Activated CD8-positive, alpha-beta T cell treated with anti-CD3 and anti-CD28 coated beads, Interleukin-2, amount 10 ng/mL, durations not matched to agents 7 days and 5 days (primary cell): ENCODE results near the gene MAP2K1. TPM values are rescaled to one million over a fixed set of nuclear protein-coding genes. Genes with fewer than 3 reads are reported as not detected.

Source experiments
- ATAC-seq: fragments of 150-1000 bp; cut with Tn5 transposase; one replicate; pipeline ENCODE4 v1.10.0; 2021; ENCODE audit warnings: moderate library complexity
- CTCF ChIA-PET: fragments of 350-600 bp; sonication (Branson Sonifier 250); formaldehyde crosslinking; loops from one replicate; lab custom pipeline; 2021; ENCODE audit warnings: antibody characterized with exemption; lab: Charles Lee
- POLR2A ChIA-PET: fragments of 350-600 bp; sonication (Branson Sonifier 250); formaldehyde crosslinking; loops from one replicate; lab custom pipeline; 2021; ENCODE audit warnings: antibody characterized with exemption; lab: Charles Lee
- DNase-seq: peaks from one replicate; pipeline ENCODE4 v3.0.0-alpha.2; 2020
- H3K27ac Mint-ChIP-seq: one replicate; pipeline ENCODE4 v1.8.0; 2021; ENCODE audit warnings: mild to moderate bottlenecking, mixed read lengths
- H3K27me3 Mint-ChIP-seq: one replicate; pipeline ENCODE4 v1.8.0; 2021; ENCODE audit warnings: low read depth, mixed read lengths
- H3K36me3 Mint-ChIP-seq: one replicate; pipeline ENCODE4 v1.8.0; 2021; ENCODE audit warnings: low read depth, mixed read lengths
- H3K4me1 Mint-ChIP-seq: one replicate; pipeline ENCODE4 v1.8.0; 2021; ENCODE audit warnings: low read depth, mixed read lengths
- H3K4me3 Mint-ChIP-seq: one replicate; pipeline ENCODE4 v1.8.0; 2021; ENCODE audit warnings: mild to moderate bottlenecking, mixed read lengths
- H3K9me3 Mint-ChIP-seq: one replicate; pipeline ENCODE4 v1.8.0; 2022; ENCODE audit warnings: mixed read lengths; ENCODE audit not compliant: insufficient read depth
- total RNA-seq, 2 experiments: library from RNA; stranded (reverse); gene quantifications; one replicate each; pipeline ENCODE4 v1.2.3, GENCODE V29; 2021

Gene MAP2K1
- total RNA-seq, 2 experiments from 2014 or later = 108 to 118 TPM

DNA sequence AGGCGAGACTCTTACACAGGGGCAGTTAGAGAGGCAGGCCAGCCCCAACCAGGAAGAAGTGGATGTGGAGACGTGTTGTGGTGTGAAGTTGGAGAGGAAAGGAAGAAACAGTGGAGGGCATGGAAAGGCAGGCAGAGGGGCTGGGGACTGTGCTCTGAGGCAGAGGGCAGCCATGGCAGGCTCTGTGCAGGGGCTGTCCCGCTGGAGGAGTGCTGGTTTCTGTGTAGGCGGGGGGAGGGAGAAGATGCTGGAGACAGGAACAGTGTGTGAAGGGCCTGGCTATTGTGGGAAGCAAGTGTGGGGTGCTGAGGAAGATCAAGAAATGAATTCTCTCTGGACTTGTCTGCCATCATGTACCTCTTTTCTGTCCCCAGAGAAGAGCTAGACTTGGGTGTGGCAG lies 89.8 kb downstream of the MAP2K1 start:
- ChIA-PET CTCF (interaction anchor here (3.1 kb wide), 1 partner anchor 22 kb away, joined by 24 read pairs; the partner anchor contains the start of gene SNAPC5), POLR2A (interaction anchor here (0.6 kb wide), 1 partner anchor 15 kb away, joined by 3 read pairs; no protein-coding TSS in a partner anchor)
- peaks cover 32% of the 10 kb centered on the region for H3K36me3 Mint-ChIP-seq
- peaks cover 26% of the 10 kb centered on the region for H3K4me1 Mint-ChIP-seq
- H3K4me3 Mint-ChIP-seq = no peak overlapping the region
- no peaks in the 10 kb centered on the region for H3K27me3 Mint-ChIP-seq
- DNase-seq (no peak), ATAC-seq (no peak)
- peak overlapping the region; percentile 56 for H3K27ac Mint-ChIP-seq
- no peaks in the 10 kb centered on the region for H3K9me3 Mint-ChIP-seq

DNA sequence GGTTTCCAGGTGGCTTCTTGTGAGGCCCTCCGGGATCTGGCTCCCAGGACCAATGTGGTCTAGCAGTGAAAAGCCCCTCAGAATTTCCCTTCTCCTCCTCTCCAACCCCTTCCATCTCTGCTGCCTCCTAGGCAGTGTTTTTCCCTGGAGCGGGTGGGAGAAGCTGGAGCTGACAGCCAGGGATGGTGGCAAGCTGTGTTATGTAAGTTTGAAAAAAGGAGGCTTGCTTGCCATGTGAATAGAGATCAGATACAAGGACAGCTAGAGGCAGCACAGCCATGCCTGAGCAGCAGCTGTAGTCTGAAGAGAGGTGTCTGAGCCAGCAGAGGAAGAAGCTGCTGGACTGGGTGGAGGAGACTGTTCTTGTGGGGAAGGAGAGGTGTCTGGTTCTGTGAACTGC lies 90.3 kb downstream of the MAP2K1 start:
- no peaks in the 10 kb centered on the region for H3K9me3 Mint-ChIP-seq
- H3K27ac Mint-ChIP-seq = no peak overlapping the region
- H3K4me1 Mint-ChIP-seq = peaks cover 21% of the 10 kb centered on the region
- no peak for ATAC-seq
- no peaks in the 10 kb centered on the region for H3K27me3 Mint-ChIP-seq
- no peak for DNase-seq
- no peak overlapping the region for H3K4me3 Mint-ChIP-seq
- ChIA-PET POLR2A (no interaction called here), CTCF (no interaction called here)
- peaks cover 36% of the 10 kb centered on the region for H3K36me3 Mint-ChIP-seq

DNA sequence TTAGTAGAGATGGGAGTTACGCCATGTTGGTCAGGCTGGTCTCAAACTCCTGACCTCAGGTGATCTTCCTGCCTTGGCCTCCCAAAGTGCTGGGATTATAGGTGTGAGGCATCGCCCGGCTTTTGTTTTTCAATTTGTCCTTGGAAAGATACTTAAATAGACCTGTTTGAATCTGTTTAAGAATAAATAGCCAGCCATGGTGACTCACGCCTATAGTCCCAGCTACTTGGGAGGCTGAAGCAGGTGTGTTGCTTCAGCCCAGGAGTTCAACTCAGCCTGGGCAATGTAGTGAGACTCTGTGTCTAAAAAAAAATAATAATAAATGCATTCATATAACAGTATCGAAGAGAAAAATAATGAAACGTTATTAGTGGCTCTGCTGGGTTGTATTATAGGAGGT lies 93.6 kb downstream of the MAP2K1 start:
- H3K27me3 Mint-ChIP-seq = no peaks in the 10 kb centered on the region
- ATAC-seq = no peak
- no peaks in the 10 kb centered on the region for H3K9me3 Mint-ChIP-seq
- no peak overlapping the region for H3K27ac Mint-ChIP-seq
- peaks cover 40% of the 10 kb centered on the region for H3K36me3 Mint-ChIP-seq
- DNase-seq = no peak
- no peak overlapping the region for H3K4me3 Mint-ChIP-seq
- H3K4me1 Mint-ChIP-seq = peaks cover 11% of the 10 kb centered on the region
- CTCF ChIA-PET = no interaction called here
- POLR2A ChIA-PET = no interaction called here

DNA sequence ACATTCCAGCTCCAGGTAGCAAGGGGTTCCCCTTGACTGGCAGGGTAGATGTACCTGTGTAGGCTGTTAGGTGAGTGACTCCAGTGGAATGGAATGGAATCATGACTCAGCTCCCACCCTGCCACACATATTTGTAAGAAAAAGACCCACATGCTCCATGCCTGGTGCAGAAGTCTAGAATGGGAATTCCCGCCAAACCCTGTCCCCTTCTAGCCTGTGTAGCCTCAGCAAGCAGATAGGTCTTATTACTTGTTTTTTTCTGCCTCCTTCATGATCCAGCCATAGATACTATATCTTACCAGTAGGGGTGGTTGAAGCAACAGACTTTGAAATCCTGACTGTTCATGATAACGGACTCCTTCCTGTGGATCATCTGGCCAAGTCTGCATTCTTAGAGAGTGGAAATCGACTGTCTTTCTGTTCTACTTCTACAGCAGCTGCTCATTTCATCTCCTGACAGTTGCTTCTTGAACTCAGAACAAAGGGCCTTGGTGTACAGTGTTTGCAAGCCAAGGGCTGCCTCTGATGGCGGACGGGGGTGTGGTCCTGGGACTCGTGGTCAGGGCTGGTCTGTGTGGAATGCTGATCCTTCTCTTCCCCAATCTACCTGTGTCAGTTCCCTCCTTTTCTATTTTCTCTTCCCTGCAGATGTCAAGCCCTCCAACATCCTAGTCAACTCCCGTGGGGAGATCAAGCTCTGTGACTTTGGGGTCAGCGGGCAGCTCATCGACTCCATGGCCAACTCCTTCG lies 94.6 kb downstream of the MAP2K1 start:
- CTCF ChIA-PET = interaction anchor here (1.3 kb wide), 1 partner anchor 12 kb away, joined by 3 read pairs; no protein-coding TSS in a partner anchor

DNA sequence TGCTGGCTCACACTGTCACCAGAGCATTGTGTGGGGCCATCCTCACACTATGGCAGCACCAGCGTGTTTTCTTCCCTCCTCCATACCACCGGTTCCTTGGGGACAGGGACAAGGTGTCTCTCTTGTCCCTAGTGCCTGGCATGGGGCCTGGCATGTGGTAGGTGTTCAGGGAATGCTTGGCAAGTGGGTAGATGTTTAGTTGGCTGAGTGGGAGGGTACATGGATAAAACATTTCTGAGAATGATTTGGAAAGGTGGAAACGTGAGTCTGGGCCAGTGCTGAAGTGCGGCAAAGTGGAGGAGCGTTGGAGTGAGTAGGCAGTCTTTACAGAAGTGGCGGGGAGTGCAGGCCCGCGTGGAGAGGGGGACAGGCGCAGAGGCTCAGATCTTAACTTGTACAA lies 95.8 kb downstream of the MAP2K1 start:
- CTCF ChIA-PET = interaction anchor here (1.3 kb wide), 1 partner anchor 11 kb away, joined by 3 read pairs; no protein-coding TSS in a partner anchor
- H3K4me3 Mint-ChIP-seq = no peak overlapping the region
- no peaks in the 10 kb centered on the region for H3K9me3 Mint-ChIP-seq
- no peak for ATAC-seq
- H3K27ac Mint-ChIP-seq = no peak overlapping the region
- H3K36me3 Mint-ChIP-seq = peaks cover 46% of the 10 kb centered on the region
- no peak for DNase-seq
- no peaks in the 10 kb centered on the region for H3K27me3 Mint-ChIP-seq
- H3K4me1 Mint-ChIP-seq = peaks cover 2% of the 10 kb centered on the region
- POLR2A ChIA-PET = no interaction called here

More for the DNA sequence above, 94.6 kb downstream of the MAP2K1 start:
- Mint-ChIP-seq H3K4me1 (peaks cover 5% of the 10 kb centered on the region), H3K27me3 (no peaks in the 10 kb centered on the region), H3K4me3 (no peak overlapping the region), H3K36me3 (peaks cover 42% of the 10 kb centered on the region), H3K9me3 (no peaks in the 10 kb centered on the region), H3K27ac (peak overlapping the region; percentile 40)
- no peak for ATAC-seq
- no peak for DNase-seq
- POLR2A ChIA-PET = no interaction called here

DNA sequence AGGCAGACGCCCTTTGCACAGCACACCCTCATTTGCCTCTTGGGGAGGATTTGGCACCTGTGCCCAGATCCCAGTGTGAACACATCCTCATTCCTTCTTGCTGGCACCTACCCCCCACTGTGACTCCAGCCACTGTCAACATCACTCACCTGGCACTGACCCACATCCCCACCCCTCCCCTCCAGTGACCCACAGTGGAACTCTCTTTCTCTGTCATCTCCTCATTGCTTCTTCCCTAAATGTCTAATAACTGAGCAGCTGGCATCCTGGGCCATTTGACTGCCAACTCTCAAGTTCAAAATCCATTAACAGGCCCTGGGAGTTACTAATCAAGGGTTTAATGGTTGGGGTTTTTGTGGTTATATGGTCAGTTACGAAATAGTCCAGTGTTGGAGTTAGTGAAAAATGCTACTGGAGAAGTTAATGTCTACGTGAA lies 96.4 kb downstream of the MAP2K1 start:
- Mint-ChIP-seq H3K27ac (no peak overlapping the region), H3K4me3 (no peak overlapping the region), H3K4me1 (peaks cover 2% of the 10 kb centered on the region), H3K9me3 (no peaks in the 10 kb centered on the region), H3K27me3 (no peaks in the 10 kb centered on the region), H3K36me3 (peaks cover 52% of the 10 kb centered on the region)
- no peak for ATAC-seq
- ChIA-PET CTCF (no interaction called here), POLR2A (no interaction called here)
- no peak for DNase-seq

DNA sequence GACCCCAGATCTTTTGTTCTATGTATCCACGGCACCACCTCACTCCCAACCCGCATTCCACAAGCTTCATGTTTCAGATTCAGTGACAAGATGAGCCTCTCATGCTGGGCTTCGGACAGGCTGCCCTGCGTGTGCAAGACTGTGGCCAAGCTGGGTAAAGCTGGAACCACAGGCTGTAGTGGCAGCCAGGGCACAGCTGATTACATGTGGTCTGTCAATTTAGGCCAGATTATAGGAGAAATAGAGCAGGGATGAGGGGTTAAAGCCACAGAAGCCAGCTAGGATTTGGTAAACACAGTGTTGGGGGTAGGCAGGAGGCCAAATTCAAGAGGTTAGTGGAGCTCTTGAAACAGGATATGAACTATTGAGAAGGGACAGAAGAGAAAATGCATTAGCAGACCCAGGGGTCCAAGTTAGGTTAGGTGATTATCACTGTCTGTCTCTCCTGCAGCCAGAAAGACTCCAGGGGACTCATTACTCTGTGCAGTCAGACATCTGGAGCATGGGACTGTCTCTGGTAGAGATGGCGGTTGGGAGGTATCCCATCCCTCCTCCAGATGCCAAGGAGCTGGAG lies 97.9 kb downstream of the MAP2K1 start:
- no peaks in the 10 kb centered on the region for H3K27me3 Mint-ChIP-seq
- no peak overlapping the region for H3K4me3 Mint-ChIP-seq
- DNase-seq (no peak), ATAC-seq (no peak)
- H3K27ac Mint-ChIP-seq = peak overlapping the region; percentile 32
- H3K36me3 Mint-ChIP-seq = peaks cover 61% of the 10 kb centered on the region
- peaks cover under 1% of the 10 kb centered on the region for H3K4me1 Mint-ChIP-seq
- ChIA-PET CTCF (interaction anchor here (1.6 to 1.8 kb wide), 2 partner anchors 13 to 14 kb away, joined by 5 read pairs; partner anchors contain the start of gene SNAPC5), POLR2A (interaction anchor here (0.6 kb wide), 1 partner anchor 11 kb away, joined by 5 read pairs; no protein-coding TSS in a partner anchor)
- H3K9me3 Mint-ChIP-seq = no peaks in the 10 kb centered on the region

DNA sequence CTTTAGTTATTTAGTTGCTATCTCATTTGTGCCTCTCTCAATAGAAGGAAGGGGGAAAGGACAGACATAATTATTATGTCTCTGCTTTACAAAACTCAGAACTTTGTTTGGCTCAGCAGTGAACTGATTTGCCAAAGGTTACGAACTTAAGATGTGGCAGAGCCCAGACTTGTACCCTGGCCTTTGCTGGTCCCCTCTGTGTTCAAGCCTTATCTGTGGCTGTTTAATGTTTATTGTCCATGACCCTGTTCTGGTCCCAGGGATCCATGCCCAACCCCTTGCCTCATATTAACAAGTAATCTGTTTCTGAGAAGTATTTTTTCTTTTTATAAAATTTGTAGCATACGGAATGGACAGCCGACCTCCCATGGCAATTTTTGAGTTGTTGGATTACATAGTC lies 100.2 kb downstream of the MAP2K1 start:
- Mint-ChIP-seq H3K36me3 (peaks cover 63% of the 10 kb centered on the region), H3K4me3 (no peak overlapping the region), H3K27me3 (no peaks in the 10 kb centered on the region), H3K4me1 (peaks cover 5% of the 10 kb centered on the region), H3K27ac (no peak overlapping the region), H3K9me3 (no peaks in the 10 kb centered on the region)
- ATAC-seq (no peak), DNase-seq (no peak)
- POLR2A ChIA-PET = no interaction called here
- CTCF ChIA-PET = interaction anchor here (2.4 kb wide), 1 partner anchor 11 kb away, joined by 9 read pairs; the partner anchor contains the start of gene SNAPC5

DNA sequence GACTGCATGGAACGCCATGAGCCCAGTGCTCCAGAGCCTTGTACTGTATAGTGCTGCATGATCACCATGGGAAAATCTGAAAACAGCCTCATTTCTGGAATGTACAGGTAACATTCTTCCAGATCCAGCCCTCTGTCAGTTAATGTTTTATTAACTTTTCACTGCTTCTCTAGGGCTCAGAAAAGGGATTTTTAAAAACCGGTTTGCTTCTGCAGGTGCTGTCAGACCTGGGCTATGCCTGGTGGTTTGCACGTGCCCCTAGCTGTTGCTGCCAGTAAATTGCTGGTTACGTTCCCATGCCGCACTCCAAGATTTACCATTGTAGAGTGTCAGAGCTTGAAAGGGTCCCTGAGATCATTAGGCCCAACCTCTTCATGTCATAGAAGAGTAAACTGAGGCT lies 101.8 kb downstream of the MAP2K1 start:
- no peaks in the 10 kb centered on the region for H3K9me3 Mint-ChIP-seq
- POLR2A ChIA-PET = interaction anchor here (0.9 to 1.1 kb wide), 3 partner anchors 13 to 29 kb away, joined by 3 to 5 read pairs (median 3); no protein-coding TSS in a partner anchor
- H3K4me1 Mint-ChIP-seq = peaks cover 9% of the 10 kb centered on the region
- peaks cover 62% of the 10 kb centered on the region for H3K36me3 Mint-ChIP-seq
- no peak overlapping the region for H3K27ac Mint-ChIP-seq
- DNase-seq (no peak), ATAC-seq (no peak)
- CTCF ChIA-PET = interaction anchor here (2.3 kb wide), 1 partner anchor 10 kb away, joined by 8 read pairs; no protein-coding TSS in a partner anchor
- H3K4me3 Mint-ChIP-seq = no peak overlapping the region
- no peaks in the 10 kb centered on the region for H3K27me3 Mint-ChIP-seq

DNA sequence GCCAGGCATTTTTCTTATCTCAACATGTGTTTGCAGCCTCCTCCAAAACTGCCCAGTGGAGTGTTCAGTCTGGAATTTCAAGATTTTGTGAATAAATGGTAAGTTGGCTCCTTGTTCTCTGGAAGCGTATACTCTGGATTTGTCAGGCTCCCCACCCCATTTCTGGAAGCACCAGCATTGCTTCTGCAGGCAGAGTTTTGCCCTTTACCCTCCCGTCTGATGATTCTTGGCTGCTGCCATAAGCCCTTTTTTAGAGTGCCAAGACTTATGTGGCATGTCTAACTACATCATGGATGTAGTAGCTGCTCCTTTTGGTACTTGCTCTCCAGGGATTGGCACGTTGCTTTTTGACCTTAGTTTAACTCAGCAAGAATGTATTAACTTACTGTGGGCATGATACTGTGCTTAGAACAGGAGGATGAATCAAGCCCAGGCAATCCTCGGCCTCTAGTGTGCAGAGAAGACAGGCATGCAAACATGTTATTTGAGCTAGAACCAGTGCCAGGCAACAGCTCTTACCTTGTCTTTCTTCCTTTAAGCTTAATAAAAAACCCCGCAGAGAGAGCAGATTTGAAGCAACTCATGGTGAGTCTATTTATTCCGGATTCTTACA lies 102.6 kb downstream of the MAP2K1 start:
- Mint-ChIP-seq H3K4me3 (no peak overlapping the region), H3K4me1 (peaks cover 11% of the 10 kb centered on the region), H3K9me3 (no peaks in the 10 kb centered on the region), H3K27me3 (no peaks in the 10 kb centered on the region), H3K27ac (no peak overlapping the region), H3K36me3 (peaks cover 65% of the 10 kb centered on the region)
- ChIA-PET POLR2A (interaction anchor here (1.1 kb wide), 1 partner anchor 17 kb away, joined by 3 read pairs; no protein-coding TSS in a partner anchor), CTCF (interaction anchor here (1.1 to 2.3 kb wide), 2 partner anchors 9 to 17 kb away, joined by 3 to 8 read pairs; no protein-coding TSS in a partner anchor)
- DNase-seq = no peak
- ATAC-seq = no peak

DNA sequence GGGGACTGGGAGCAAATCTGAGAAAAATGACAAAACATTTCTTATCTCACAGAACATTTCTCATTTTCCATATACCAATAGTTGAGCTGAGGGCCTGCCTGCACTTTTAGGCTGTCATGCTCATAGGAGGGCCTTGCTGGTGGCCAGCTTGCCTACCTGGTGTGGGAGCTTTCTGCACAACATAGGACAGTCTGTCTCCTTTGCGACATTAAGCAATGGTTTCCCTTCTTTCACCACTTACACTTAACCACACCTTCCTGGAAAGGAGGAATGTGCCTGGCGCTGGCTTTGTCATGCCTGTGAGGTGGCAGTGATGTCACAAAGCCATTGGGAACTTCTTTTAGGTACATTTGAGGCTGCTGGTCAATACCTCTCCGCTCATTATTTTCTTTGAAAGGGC lies 105.1 kb downstream of the MAP2K1 start:
- Mint-ChIP-seq H3K27ac (peak overlapping the region; percentile 40), H3K9me3 (no peaks in the 10 kb centered on the region), H3K36me3 (peaks cover 64% of the 10 kb centered on the region), H3K4me1 (peaks cover 19% of the 10 kb centered on the region), H3K4me3 (no peak overlapping the region), H3K27me3 (no peaks in the 10 kb centered on the region)
- ChIA-PET POLR2A (interaction anchor here (0.6 to 1.3 kb wide), 2 partner anchors 15 to 19 kb away, joined by 3 read pairs; no protein-coding TSS in a partner anchor), CTCF (no interaction called here)
- no peak for ATAC-seq
- DNase-seq = no peak
